ACC112 (cell line): ENCODE measurements around the gene MSH3.
"Not testable (repeated sequence)": the region's sequence is repeated elsewhere in the genome, so short reads cannot be mapped to it uniquely, and the experiment has no call there.

Source experiments
- H2AFZ ChIP-seq: fragments of 200-600 bp; sonication (generic); one replicate; pipeline ENCODE4 v1.6.0; 2017; ENCODE audit warnings: antibody characterized with exemption, low read length; ENCODE audit not compliant: unreplicated experiment
- H3K27ac ChIP-seq: fragments of 200-600 bp; sonication (generic); 2 replicates; pipeline ENCODE4 v1.5.1; 2014; ENCODE audit warnings: low read depth, mild to moderate bottlenecking, antibody characterized with exemption, low read length, moderate library complexity
- H3K27me3 ChIP-seq: fragments of 200-600 bp; sonication (generic); 2 replicates; pipeline ENCODE4 v1.6.1; 2014; ENCODE audit warnings: mild to moderate bottlenecking, antibody characterized with exemption, low read length, moderate library complexity, mixed read lengths; ENCODE audit not compliant: insufficient read depth
- H3K36me3 ChIP-seq: fragments of 200-600 bp; sonication (generic); 2 replicates; pipeline ENCODE4 v1.6.1; 2016; ENCODE audit warnings: mild to moderate bottlenecking, antibody characterized with exemption, low read length, moderate library complexity, mixed read lengths; ENCODE audit not compliant: insufficient read depth
- H3K4me1 ChIP-seq: fragments of 200-600 bp; sonication (generic); one replicate; pipeline ENCODE4 v1.6.1; 2016; ENCODE audit warnings: low read length, mixed read lengths; ENCODE audit not compliant: insufficient read depth, unreplicated experiment, control insufficient read depth
- H3K4me3 ChIP-seq: fragments of 200-600 bp; sonication (generic); 2 replicates; pipeline ENCODE4 v1.5.1; 2014; ENCODE audit warnings: mild to moderate bottlenecking, low read depth, low read length
- H3K79me2 ChIP-seq: fragments of 200-600 bp; sonication (generic); one replicate; pipeline ENCODE4 v1.6.0; 2016; ENCODE audit warnings: low read length; ENCODE audit not compliant: control insufficient read depth, unreplicated experiment, insufficient read depth

The MSH3 gene

DNA sequence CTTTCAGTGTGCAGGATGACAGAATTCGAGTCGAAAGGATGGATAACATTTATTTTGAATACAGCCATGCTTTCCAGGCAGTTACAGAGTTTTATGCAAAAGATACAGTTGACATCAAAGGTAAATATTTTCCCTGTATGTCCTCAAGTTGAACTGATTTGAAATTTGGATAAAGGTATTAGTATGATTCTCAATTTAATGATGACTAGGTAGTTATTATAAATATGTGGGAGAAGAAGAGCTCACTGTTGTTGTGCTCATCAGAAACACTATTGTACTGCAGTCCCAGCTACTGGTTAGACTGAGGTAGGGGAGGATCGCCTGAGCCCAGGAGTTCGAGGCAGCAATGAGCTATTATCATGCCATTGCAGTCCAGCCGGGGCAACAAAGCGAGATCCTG lies 71.0 kb downstream of the MSH3 start:
- Histone ChIP-seq H3K4me3 (no peak overlapping the region), H3K27me3 (no peaks in the 10 kb centered on the region), H3K27ac (no peak overlapping the region), H2AFZ (no peak overlapping the region), H3K79me2 (no peaks in the 10 kb centered on the region), H3K4me1 (no peaks in the 10 kb centered on the region), H3K36me3 (no peaks in the 10 kb centered on the region; the same call in 1 of the 2 replicates)

DNA sequence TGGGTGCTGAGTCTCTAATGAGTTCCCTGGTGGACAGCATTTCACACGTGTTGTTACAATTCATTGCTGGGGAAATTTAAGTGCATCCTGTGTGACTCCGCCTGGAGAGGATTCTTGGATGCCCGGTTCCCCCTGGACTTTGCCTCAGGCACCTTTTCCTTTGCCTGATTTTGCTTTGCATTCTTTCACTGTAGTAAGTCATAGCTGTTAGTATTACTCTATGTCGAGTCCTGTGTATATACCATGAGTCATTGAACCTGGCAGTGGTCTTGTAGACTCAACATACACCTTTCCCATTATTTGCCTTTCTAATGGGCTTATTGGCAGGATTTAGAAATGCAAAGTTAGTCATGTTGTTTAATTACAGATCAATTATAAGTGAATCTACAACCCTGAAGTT lies 82.3 kb downstream of the MSH3 start:
- H3K79me2 ChIP-seq, result no peaks in the 10 kb centered on the region
- no peaks in the 10 kb centered on the region for H3K4me1 ChIP-seq
- no peak overlapping the region for H2AFZ ChIP-seq
- H3K4me3 ChIP-seq, result no peak overlapping the region
- H3K27ac ChIP-seq, result no peak overlapping the region
- peaks cover 12% of the 10 kb centered on the region; the same call in 1 of the 2 replicates for H3K36me3 ChIP-seq
- H3K27me3 ChIP-seq, result no peaks in the 10 kb centered on the region

- Histone ChIP-seq H3K27me3 (no peaks in the 10 kb centered on the region), H3K79me2 (no peaks in the 10 kb centered on the region), H3K36me3 (peaks cover 22% of the 10 kb centered on the region), H3K4me1 (no peaks in the 10 kb centered on the region), H2AFZ (no peak overlapping the region), H3K4me3 (no peak overlapping the region), H3K27ac (no peak overlapping the region)
These were observed 84.0 kb downstream of the MSH3 start for GRCh38 chr5:80738466-80738865.

GRCh38 chr5:80739057-80739456 lies 84.6 kb downstream of the MSH3 start:
- H3K4me1 ChIP-seq, result no peaks in the 10 kb centered on the region
- H3K27me3 ChIP-seq, result no peaks in the 10 kb centered on the region
- no peak overlapping the region for H2AFZ ChIP-seq
- H3K36me3 ChIP-seq, result peaks cover 27% of the 10 kb centered on the region
- H3K27ac ChIP-seq, result no peak overlapping the region
- no peaks in the 10 kb centered on the region for H3K79me2 ChIP-seq
- no peak overlapping the region for H3K4me3 ChIP-seq

DNA sequence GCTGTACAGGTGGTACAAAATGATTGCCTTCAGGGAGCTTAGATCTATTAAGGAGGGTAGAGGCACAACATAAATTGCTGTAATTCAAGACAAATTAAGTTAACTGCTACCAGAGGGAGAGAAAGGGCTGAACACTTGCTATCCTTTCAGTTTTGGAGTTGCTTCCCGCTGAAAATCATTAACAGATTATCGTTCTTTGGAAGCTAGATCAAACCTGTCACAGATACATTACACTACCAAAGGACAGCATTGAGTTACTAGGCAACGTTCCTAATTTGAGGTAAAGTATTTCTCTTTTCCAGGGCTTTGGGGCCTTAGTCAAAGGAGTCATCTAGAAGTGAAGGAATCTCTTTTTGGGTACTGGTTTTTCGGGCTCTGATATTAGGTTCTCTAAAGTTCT lies 85.0 kb downstream of the MSH3 start:
- H2AFZ ChIP-seq, result no peak overlapping the region
- peaks cover 31% of the 10 kb centered on the region for H3K36me3 ChIP-seq
- no peaks in the 10 kb centered on the region for H3K79me2 ChIP-seq
- H3K27ac ChIP-seq, result no peak overlapping the region
- no peaks in the 10 kb centered on the region for H3K27me3 ChIP-seq
- H3K4me3 ChIP-seq, result no peak overlapping the region
- H3K4me1 ChIP-seq, result no peaks in the 10 kb centered on the region

DNA sequence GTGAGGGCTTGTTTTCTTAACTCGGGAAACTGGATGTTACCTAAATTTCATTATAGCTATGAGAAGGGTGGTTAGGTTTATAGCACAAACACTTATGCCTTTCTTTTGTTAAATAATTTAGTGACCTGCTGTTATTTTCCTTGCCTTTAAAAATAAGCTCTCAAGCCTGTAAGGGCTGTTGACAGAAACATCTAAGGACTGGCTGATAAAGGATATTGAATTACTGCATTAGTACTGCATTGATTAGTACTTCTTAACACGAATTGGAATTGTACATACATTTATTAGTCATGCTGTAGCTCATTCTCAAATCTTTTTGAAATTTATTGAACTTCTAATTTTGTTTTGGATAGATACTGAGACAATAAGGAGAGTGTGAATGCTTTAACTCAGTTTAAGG lies 85.4 kb downstream of the MSH3 start:
- Histone ChIP-seq H3K36me3 (peaks cover 35% of the 10 kb centered on the region), H3K27ac (no peak overlapping the region), H3K27me3 (no peaks in the 10 kb centered on the region), H2AFZ (no peak overlapping the region), H3K4me3 (no peak overlapping the region), H3K79me2 (no peaks in the 10 kb centered on the region), H3K4me1 (no peaks in the 10 kb centered on the region)

DNA sequence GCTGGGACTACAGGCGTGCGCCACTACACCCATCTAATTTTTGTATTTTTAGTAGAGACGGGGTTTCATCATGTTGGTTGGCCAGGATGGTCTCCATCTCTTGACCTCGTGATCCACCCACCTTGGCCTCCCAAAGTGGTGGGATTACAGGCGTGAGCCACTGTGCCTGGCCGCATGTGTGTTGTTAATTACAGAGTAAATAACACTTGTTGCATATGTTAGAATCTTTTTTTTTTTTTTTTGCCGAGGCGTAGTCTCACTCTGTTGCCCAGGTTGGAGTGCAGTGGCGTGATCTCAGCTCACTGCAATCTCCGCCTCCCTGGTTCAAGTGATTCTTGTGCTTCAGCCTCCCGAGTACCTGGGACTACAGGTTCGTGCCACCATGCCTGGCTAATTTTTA lies 86.0 kb downstream of the MSH3 start:
- H3K27me3 ChIP-seq, H3K4me1 ChIP-seq, H3K27ac ChIP-seq, H2AFZ ChIP-seq, H3K4me3 ChIP-seq, H3K79me2 ChIP-seq: not testable (repeated sequence)
- peaks cover 39% of the 10 kb centered on the region for H3K36me3 ChIP-seq

- H3K4me3 ChIP-seq, result no peak overlapping the region
- H2AFZ ChIP-seq, result no peak overlapping the region
- H3K36me3 ChIP-seq, result peaks cover 39% of the 10 kb centered on the region
- H3K79me2 ChIP-seq, result no peaks in the 10 kb centered on the region
- no peak overlapping the region for H3K27ac ChIP-seq
- no peaks in the 10 kb centered on the region for H3K27me3 ChIP-seq
- H3K4me1 ChIP-seq, result no peaks in the 10 kb centered on the region
These were observed 86.5 kb downstream of the MSH3 start for GRCh38 chr5:80740999-80741398.

DNA sequence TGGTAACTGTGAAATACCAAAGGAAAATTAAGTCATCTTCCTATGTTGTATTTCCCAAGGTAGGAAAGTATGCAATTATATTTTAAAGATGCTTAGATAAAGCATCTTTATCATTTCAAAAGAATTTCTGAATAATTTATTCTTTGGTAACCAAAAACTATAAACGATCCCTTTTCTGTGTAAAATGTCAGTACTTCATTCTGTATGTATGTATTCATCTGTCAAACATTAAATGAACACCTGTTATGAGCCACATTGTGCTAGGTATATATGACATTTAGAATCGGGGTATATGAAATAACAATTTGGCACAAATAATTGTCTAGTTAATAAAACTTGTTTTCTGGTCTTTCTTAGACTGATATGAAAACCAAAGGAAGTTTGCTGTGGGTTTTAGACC lies 89.7 kb downstream of the MSH3 start:
- H3K4me3 ChIP-seq, result no peak overlapping the region
- no peaks in the 10 kb centered on the region for H3K27me3 ChIP-seq
- H3K79me2 ChIP-seq, result no peaks in the 10 kb centered on the region
- no peak overlapping the region for H3K27ac ChIP-seq
- H3K36me3 ChIP-seq, result peaks cover 43% of the 10 kb centered on the region
- no peak overlapping the region for H2AFZ ChIP-seq
- H3K4me1 ChIP-seq, result no peaks in the 10 kb centered on the region

DNA sequence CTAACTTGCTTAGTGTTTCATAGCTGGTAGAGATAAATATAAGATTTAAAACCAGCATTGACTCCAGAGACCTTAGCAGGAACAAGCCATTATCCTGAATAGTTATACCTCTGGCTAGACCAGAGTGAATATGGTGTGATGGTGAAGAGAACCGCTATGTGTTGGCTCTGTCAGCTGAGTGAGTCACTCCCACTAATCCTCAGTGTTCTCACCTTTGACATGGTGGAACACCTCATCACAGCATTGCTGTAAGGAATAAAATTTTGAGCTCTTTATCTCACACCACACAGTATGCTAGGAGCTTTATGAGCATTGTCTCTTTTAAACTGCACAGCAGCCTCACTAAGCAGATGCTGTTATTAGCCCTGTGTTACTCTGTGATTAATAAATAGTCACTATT lies 91.0 kb downstream of the MSH3 start:
- no peak overlapping the region for H2AFZ ChIP-seq
- no peaks in the 10 kb centered on the region for H3K4me1 ChIP-seq
- H3K79me2 ChIP-seq, result no peaks in the 10 kb centered on the region
- H3K36me3 ChIP-seq, result peaks cover 43% of the 10 kb centered on the region
- no peak overlapping the region for H3K27ac ChIP-seq
- H3K27me3 ChIP-seq, result no peaks in the 10 kb centered on the region
- H3K4me3 ChIP-seq, result no peak overlapping the region

- no peak overlapping the region for H3K4me3 ChIP-seq
- peaks cover 30% of the 10 kb centered on the region for H3K36me3 ChIP-seq
- no peaks in the 10 kb centered on the region for H3K79me2 ChIP-seq
- H3K27me3 ChIP-seq, result no peaks in the 10 kb centered on the region
- no peak overlapping the region for H2AFZ ChIP-seq
- no peak overlapping the region for H3K27ac ChIP-seq
- H3K4me1 ChIP-seq, result no peaks in the 10 kb centered on the region
These were observed 93.5 kb downstream of the MSH3 start for GRCh38 chr5:80747922-80748321.

DNA sequence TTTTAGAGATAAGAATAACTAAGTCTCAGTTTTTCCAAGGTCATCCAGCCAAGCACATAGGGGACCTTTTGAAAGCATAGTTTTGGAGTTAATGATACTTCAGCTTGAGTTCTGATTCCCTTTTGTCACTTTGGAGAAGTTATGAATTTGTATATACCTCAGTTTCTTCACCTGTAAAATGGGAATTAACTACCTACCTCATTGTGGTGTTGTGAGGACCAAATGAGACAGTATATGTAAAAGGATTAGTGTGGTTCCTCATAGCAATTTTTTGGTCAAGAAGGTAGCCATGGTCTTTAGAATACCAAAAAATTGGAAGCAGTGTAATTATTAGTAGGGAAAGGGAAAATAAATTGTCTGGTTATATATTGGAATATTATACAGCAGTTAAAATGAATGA lies 98.0 kb downstream of the MSH3 start:
- Histone ChIP-seq H3K4me1 (no peaks in the 10 kb centered on the region), H3K27ac (no peak overlapping the region), H3K36me3 (no peaks in the 10 kb centered on the region), H3K79me2 (no peaks in the 10 kb centered on the region), H3K4me3 (no peak overlapping the region), H3K27me3 (no peaks in the 10 kb centered on the region), H2AFZ (no peak overlapping the region)
